ENCODE data around the gene ERI3.

The ERI3 gene, protein sequence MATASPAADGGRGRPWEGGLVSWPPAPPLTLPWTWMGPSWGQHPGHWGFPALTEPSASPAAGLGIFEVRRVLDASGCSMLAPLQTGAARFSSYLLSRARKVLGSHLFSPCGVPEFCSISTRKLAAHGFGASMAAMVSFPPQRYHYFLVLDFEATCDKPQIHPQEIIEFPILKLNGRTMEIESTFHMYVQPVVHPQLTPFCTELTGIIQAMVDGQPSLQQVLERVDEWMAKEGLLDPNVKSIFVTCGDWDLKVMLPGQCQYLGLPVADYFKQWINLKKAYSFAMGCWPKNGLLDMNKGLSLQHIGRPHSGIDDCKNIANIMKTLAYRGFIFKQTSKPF

DNA sequence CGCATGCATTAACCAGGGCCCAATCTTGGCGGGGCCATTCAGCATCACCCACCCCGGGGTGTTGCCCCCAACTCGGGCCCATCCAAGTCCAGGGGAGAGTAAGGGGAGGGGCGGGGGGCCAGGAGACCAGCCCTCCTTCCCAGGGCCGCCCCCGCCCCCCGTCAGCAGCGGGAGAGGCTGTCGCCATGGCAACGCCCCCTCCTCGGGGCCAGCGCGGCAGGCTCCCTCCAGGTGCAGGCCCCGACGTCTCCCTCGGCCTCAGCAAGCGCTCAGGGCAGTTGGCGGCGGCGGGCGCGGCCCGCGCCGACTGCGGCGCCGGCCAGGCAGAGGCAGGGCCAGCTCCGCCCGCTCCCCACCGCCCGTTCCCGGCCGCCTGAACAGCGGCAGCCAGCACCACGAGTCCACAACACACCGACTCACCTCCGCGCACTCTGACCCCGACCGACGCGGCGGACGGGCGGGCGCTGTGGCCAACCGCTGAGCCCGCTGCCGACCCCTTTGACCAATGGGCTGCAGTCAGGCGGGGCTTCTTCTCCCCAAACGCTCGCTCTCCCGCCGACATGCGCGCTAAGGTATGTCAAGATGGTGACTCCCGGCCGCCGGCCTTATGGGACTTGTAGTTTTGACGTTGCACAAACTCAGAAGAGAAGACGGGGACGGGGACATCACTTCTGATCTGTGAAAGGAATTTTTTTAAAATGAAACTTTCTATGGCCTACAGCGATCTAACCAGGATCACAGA, at the start of gene ERI3:
Gene ERI3 (minus strand): TSS at position 418 of the 742 bp plus-strand sequence. CDS start 231 bp downstream, at position 187.
- TF ChIP-seq GATA3 (IDR thresholded peaks at IDR 0.05; ENCODE audit: low read depth, low read length) (no peak), GATA2 (IDR thresholded peaks at IDR 0.05; ENCODE audit: low read depth, low read length) (no peak)

DNA sequence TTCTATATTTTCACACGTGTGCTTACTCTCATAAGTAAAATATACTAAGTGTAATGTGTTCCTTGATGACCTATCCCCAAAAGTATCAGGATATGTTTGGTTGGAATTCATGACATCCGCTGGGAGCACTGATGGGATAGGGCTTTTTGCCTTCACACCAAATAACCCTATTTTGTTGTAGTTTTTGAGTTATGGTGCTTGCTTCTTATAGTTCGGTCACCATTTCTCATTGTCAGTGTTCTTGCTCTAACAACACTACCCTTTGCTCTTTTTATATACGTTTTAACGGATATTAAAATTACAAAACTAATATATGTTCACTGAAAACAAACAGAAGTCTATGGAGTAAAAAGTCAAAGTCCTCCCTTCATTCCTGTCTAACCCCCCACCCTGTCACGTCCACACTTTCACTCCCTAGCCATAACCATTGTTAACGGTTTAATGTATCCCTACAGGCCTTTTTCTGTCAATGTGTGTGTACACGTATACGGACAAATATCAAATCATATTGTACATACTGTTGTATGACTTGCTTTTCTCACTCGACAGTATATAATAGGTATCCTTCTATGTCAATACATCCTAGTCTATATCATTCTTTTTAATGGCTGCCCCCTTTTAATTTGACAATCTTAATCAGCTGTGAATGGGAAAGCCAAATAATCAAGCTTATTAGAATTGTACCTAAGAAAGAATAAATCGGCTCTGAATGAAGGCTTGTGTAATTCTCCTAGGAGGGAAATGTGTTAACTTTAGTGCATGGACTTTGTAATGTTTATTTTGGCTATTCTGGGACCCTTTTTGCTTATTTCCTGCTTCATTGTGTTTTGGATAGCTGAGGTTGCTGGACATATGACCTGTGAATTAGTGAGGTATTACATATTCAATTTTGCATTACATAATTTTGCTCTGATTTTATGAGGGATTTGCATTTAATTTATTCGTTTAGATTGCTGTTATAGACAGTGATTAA, 46.5 kb upstream of the ERI3 start:
- TF ChIP-seq GATA2 (IDR thresholded peaks at IDR 0.05; ENCODE audit: low read depth, low read length): no peak
- TF ChIP-seq GATA3 (IDR thresholded peaks at IDR 0.05; ENCODE audit: low read depth, low read length): no peak

DNA sequence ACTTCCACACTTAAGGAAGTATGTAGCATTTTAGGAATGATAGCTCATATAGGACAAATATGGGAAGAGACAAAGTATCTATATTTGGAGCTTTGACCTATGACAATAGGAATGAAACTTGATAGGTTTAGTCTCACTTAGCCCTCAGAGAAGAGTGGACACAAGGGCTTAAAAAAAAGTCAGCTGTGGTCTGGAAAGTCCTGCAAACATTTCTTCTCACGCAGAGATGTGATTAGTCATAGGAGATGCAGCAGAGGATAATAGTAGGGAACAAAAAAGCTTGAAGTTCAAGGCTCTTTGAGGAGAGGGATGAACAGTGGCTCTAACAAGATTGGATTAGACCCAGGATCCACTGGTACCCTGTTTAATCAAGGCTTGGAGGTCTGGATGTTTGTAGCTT, 35.2 kb upstream of the ERI3 start:
- TF ChIP-seq GATA3 (IDR thresholded peaks at IDR 0.05; ENCODE audit: low read depth, low read length): no peak
- TF ChIP-seq GATA2 (IDR thresholded peaks at IDR 0.05; ENCODE audit: low read depth, low read length): no peak

DNA sequence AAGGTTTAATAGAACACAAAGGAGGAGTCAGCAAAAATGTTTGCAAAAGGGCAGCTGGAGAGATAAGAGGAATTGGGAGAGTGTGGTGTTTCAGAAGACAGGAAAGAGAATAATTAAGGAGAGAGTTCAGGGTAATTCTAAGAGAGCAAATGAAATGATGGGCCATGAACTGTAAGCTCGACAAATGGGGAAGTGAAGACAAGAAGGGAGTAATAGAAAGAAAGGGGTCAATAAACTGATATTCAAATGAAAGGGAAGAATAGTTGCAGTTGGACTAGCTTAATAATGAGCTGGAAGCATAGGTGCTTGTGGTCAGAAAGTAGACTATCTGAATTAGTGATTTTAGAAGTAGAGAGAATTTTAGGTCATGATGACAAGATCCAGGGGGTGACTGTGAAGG, 34.4 kb upstream of the ERI3 start:
- TF ChIP-seq GATA2 (IDR thresholded peaks at IDR 0.05; ENCODE audit: low read depth, low read length) (no peak), GATA3 (IDR thresholded peaks at IDR 0.05; ENCODE audit: low read depth, low read length) (no peak)

DNA sequence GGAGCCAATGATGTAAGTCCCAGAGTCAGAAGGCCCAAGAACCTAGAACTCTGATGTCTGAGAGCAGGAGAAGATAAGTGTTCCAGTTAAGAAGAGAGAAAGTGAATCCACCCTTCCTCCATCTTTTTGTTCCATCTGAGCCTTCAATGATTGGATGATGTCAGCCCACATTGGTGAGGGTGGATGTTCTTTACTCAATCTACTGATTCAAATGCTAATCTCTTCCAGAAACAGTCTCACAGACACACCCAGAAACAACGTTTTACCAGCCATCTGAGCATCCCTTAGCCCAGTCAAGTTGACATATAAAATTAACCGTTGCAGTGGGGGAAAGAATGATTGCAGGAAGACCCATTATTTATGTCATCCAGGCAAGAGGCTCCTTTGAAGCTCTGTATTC, 33.5 kb upstream of the ERI3 start:
- TF ChIP-seq GATA3 (IDR thresholded peaks at IDR 0.05; ENCODE audit: low read depth, low read length) (no peak), GATA2 (IDR thresholded peaks at IDR 0.05; ENCODE audit: low read depth, low read length) (no peak)

DNA sequence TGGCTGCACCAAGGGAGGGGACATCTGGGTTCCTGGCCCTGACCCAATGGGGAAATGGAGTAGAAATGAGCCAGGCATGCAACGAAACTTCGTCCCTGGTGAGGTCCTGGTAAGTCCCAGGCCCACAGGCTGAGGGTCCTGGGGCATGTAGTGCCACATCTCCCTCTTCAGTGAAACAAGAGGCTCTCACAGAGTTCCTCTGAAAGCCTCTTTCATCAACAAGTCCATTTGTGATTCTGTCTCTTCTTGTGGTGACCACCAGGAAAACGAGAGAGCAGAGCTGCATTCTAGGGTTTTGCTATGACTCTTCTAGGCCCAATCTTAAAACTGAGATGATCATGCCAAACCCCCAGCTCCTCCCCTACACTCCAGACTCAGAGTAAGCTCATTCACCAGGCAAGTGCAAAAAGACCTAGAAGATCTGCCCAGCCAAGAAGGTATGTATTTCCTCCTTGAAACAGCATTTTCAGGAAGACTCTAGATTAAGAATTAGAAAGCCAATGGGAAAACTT, 25.7 kb upstream of the ERI3 start:
- TF ChIP-seq GATA2 (IDR thresholded peaks at IDR 0.05; ENCODE audit: low read depth, low read length) (no peak), GATA3 (IDR thresholded peaks at IDR 0.05; ENCODE audit: low read depth, low read length) (no peak)

DNA sequence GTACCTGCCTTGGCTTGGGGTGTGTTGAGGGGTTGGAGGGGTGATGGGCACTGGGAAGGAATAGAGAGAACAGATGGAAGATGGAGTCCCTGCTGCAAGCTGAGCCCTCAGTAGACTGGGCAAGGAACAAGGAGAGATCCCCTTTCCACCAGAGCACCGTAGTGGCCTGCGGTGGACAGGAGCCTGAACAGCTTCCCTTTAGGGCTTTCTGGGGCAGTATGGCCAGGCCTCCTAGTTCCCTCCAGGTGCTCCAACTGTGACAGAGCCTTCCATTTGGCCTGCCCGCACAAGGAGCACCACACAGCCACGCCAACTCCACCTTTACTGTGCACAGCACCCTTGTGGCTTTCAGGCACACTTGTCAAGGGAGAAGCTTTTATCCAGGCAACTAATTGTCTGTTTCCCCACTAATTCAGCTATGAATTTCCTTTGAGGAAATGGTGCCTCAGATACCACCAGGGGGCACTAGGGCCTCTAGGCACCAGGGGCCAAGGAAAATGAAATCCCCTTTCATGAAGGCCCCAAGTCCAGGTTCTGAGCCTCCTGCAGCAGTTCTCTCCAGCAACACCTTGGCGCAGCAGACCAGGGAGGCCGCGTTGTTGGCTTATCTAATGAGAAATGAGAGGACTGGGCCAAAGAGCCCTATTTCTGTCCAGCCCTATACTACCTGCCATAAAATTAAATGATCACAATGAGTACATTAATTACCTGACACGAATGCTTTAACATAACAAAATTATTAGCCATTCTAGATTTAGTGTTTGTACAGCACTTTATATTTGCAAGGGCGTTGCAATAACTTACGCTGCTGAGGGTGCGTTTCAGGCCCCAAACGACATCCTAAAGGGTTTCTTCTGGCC, 23.1 kb upstream of the ERI3 start:
- TF ChIP-seq GATA3 (IDR thresholded peaks at IDR 0.05; ENCODE audit: low read depth, low read length): no peak

DNA sequence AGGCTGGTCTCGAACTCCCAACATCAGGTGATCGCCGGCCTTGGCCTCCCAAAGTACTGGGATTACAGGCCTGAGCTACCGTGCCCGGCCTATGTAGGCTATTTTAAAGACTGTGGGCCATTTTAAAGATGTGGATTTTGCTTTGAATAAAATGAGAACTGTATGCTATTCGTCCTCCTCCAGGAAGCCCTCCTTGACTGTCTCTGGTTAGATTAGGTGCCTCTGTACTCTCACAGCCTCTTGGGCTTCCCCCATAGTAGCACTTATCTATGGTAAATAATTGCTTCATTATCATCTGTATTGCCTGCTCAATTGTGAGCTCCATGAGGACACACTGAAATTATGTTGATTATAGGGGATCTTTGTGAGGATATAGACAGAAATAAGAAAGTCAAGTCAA, 20.5 kb upstream of the ERI3 start:
- no peak for TF ChIP-seq GATA2 (IDR thresholded peaks at IDR 0.05; ENCODE audit: low read depth, low read length)
- no peak for TF ChIP-seq GATA3 (IDR thresholded peaks at IDR 0.05; ENCODE audit: low read depth, low read length)

DNA sequence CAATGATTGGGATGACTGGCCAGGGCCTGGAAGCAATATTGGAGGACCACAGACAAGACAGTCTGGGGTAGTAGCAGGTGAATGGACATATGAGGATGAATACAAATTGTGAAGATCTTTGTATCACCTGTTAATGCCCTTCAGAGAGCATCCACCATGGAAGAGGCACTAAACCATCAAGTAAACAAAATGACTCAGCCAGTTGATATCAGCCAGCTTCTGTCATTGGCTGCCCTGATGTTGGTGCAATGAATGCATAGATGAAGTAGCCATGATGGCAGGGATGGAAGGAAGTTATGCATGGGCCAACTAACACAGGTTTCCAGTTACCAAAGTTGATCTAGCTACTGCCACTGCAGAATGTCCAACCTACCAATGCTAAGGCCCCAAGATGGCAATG, 16.1 kb upstream of the ERI3 start:
- no peak for TF ChIP-seq GATA2 (IDR thresholded peaks at IDR 0.05; ENCODE audit: low read depth, low read length)
- no peak for TF ChIP-seq GATA3 (IDR thresholded peaks at IDR 0.05; ENCODE audit: low read depth, low read length)

DNA sequence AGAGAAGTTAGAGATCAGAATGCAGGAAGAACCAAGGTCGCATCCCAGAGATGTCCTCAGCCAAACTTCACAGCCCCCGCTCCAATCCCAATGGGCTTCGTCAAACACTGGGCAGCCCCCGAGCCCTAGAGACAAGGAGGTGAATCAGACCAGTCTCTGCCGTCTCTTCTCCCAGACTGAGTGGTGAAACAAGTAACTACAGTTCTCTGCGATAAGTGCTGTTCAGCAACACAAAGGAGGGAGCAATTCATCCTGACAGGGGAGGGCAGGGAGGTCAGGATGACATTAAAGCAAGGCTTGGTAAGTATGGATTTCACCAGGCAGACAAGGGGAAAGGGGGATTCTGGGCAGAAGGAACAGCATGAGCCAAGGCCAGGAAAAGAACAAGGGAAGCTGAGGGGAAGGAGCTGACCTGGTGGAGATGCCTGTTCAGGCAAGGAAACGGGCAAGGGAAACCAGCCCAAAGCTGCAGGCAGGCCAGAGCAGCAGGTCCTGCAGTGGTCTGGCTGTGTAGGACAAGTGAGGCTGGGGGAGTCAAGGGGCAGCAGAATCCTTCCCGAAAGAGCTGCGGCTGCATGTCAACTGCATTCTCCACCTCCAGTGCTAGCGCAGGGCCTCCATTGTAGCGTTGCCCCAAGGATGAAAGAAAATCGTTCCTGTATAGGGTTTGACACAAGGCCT, 13.6 kb upstream of the ERI3 start:
- TF ChIP-seq GATA3 (IDR thresholded peaks at IDR 0.05; ENCODE audit: low read depth, low read length) (no peak), GATA2 (IDR thresholded peaks at IDR 0.05; ENCODE audit: low read depth, low read length) (no peak)

DNA sequence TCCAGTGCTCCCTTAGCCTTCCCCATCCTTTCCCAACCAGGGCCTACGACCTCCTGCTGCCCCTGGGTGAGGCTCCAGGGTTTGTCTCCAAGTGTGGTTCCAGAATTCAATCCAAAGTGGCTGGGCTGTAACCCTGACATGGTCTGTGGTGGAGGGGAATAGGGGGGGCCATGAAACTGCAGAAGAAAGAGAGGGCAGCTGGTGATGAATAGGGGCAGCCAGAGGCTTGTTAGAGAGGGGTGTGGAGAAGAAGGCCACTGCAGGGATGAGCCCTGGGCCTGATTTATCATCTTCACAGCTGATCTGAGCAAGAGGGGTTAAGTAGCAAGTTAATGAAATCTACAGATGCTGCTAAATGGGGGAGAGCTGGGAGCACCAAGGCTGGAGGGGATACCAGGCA, 12.9 kb upstream of the ERI3 start:
- no peak for TF ChIP-seq GATA3 (IDR thresholded peaks at IDR 0.05; ENCODE audit: low read depth, low read length)
- no peak for TF ChIP-seq GATA2 (IDR thresholded peaks at IDR 0.05; ENCODE audit: low read depth, low read length)

DNA sequence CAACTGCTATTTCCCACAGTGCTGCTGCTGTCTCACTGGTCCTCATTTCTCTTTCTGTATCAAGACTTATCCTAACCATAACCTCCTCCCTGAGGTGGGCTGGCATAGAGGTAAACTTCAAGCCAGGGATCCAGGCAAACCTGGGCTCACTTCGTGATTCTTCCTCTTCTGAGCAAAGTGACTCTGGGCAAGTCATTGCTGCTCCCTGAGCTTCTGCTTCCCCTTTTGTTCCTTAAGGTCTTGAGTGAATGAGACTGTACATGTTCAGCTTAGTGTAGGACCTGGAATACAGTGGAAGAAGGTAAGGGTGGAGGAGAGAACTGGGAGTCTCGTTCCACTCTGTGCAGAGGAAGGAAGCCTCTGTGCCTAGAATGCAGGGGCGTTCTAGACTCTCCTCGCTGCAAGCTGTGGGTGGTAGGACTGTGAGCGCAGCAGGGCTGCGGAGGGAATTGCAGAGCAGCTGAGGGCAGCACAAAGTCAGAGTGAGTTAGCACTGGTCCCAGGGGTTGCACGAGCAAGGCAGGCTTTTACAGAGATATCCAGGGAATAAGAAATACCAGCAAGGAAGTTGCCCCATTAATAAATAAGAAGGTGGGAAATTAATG, 11.4 kb upstream of the ERI3 start:
- TF ChIP-seq GATA3 (IDR thresholded peaks at IDR 0.05; ENCODE audit: low read depth, low read length) (no peak), GATA2 (IDR thresholded peaks at IDR 0.05; ENCODE audit: low read depth, low read length) (no peak)

All from SH-SY5Y (cell line).